SK-N-MC (cell line): Measurements from ENCODE around the gene SASH1.

Experiments
- DNase-seq: peaks from one replicate; pipeline ENCODE4 v3.0.0-alpha.2; 2011; ENCODE audit warnings: low read depth, low spot score
- H3K27ac ChIP-seq: fragments of 200-600 bp; sonication (generic); 2 replicates; pipeline ENCODE4 v1.5.1; 2016; ENCODE audit warnings: mixed run types
- H3K36me3 ChIP-seq: fragments of 200-600 bp; sonication (generic); 2 replicates; pipeline ENCODE4 v1.6.1; 2017; ENCODE audit warnings: antibody characterized with exemption, low read length, mixed read lengths; ENCODE audit not compliant: insufficient read depth
- H3K4me3 ChIP-seq: fragments of 200-600 bp; sonication (generic); 2 replicates; pipeline ENCODE4 v1.5.1; 2016
- H3K9ac ChIP-seq: fragments of 200-600 bp; sonication (generic); 2 replicates; pipeline ENCODE4 v1.8.0; 2017; ENCODE audit warnings: mixed run types, mixed read lengths; ENCODE audit not compliant: insufficient read length
- H3K9me3 ChIP-seq: fragments of 200-600 bp; sonication (generic); 2 replicates; pipeline ENCODE4 v1.6.1; 2017; ENCODE audit warnings: low read depth, mild to moderate bottlenecking, antibody characterized with exemption, low read length, moderate library complexity, mixed read lengths
- EZH2 ChIP-seq: fragments of 200-600 bp; sonication (generic); IDR thresholded peaks from one replicate; pipeline ENCODE4 v1.6.1; 2017; ENCODE audit warnings: antibody characterized with exemption
- FOXP2 ChIP-seq: optimal IDR thresholded peaks from 2 replicates; pipeline ENCODE3; 2011; ENCODE audit warnings: mild to moderate bottlenecking, moderate library complexity; ENCODE audit not compliant: insufficient read depth; ENCODE audit errors: extremely low read length, control extremely low read depth
- POLR2AphosphoS5 ChIP-seq: IDR thresholded peaks from 2 replicates; pipeline ENCODE4 v1.6.1; 2012; ENCODE audit warnings: mild to moderate bottlenecking, low read depth, low read length, borderline replicate concordance

SASH1 gene

GRCh38 chr6:148340586-148341297 lies 1.9 kb upstream of the SASH1 start:
- no peak overlapping the region for H3K9ac ChIP-seq
- DNase-seq: no peak
- TF ChIP-seq POLR2AphosphoS5 (no peak), FOXP2 (no peak), EZH2 (no peak)

GRCh38 chr6:148342100-148342349 lies 613 bp upstream of the SASH1 start:
- H3K36me3 ChIP-seq: no peaks in the 10 kb centered on the region
- TF ChIP-seq FOXP2 (no peak), POLR2AphosphoS5 (no peak), EZH2 (no peak)
- DNase-seq: no peak
- peak overlapping the region; percentile 92 for H3K4me3 ChIP-seq
- H3K9me3 ChIP-seq: no peaks in the 10 kb centered on the region
- peak overlapping the region; percentile 95 for H3K9ac ChIP-seq
- peak overlapping the region; percentile 93 for H3K27ac ChIP-seq

More at GRCh38 chr6:148340586-148341297, 1.9 kb upstream of the SASH1 start:
- no peak overlapping the region for H3K4me3 ChIP-seq
- no peaks in the 10 kb centered on the region for H3K36me3 ChIP-seq
- H3K27ac ChIP-seq: no peak overlapping the region
- H3K9me3 ChIP-seq: no peaks in the 10 kb centered on the region

GRCh38 chr6:148343047-148343782 lies 577 bp downstream of the SASH1 start:
- Histone ChIP-seq H3K4me3 (peak overlapping the region; percentile 92), H3K27ac (peak overlapping the region; percentile 61; the same call in 1 of the 2 replicates), H3K36me3 (no peaks in the 10 kb centered on the region), H3K9me3 (no peaks in the 10 kb centered on the region), H3K9ac (peak overlapping the region; percentile 79)
- TF ChIP-seq EZH2: no peak
- TF ChIP-seq POLR2AphosphoS5: no peak
- TF ChIP-seq FOXP2: no peak
- no peak for DNase-seq

- no peak for TF ChIP-seq POLR2AphosphoS5
- Histone ChIP-seq H3K4me3 (peak overlapping the region; percentile 24; the same call in 1 of the 2 replicates), H3K27ac (peak overlapping the region; percentile 82), H3K9ac (no peak overlapping the region), H3K9me3 (no peaks in the 10 kb centered on the region), H3K36me3 (no peaks in the 10 kb centered on the region)
- no peak for DNase-seq
These were observed 2.5 kb downstream of the SASH1 start for GRCh38 chr6:148345176-148345575.

GRCh38 chr6:148345578-148345977 lies 2.9 kb downstream of the SASH1 start:
- no peaks in the 10 kb centered on the region for H3K9me3 ChIP-seq
- H3K27ac ChIP-seq: peak overlapping the region; percentile 82
- no peaks in the 10 kb centered on the region for H3K36me3 ChIP-seq
- no peak for DNase-seq
- TF ChIP-seq EZH2 (no peak), FOXP2 (no peak), POLR2AphosphoS5 (no peak)
- H3K9ac ChIP-seq: no peak overlapping the region
- peak overlapping the region; percentile 47; the same call in 1 of the 2 replicates for H3K4me3 ChIP-seq

- no peak overlapping the region for H3K4me3 ChIP-seq
These were observed 4.2 kb downstream of the SASH1 start for GRCh38 chr6:148346681-148347440.

GRCh38 chr6:148347441-148348054 lies 4.9 kb downstream of the SASH1 start:
- Histone ChIP-seq H3K9ac (no peak overlapping the region), H3K9me3 (no peaks in the 10 kb centered on the region), H3K4me3 (no peak overlapping the region), H3K36me3 (no peaks in the 10 kb centered on the region), H3K27ac (no peak overlapping the region)
- TF ChIP-seq POLR2AphosphoS5: no peak
- no peak for TF ChIP-seq EZH2
- TF ChIP-seq FOXP2: no peak
- no peak for DNase-seq

More at GRCh38 chr6:148346681-148347440, 4.2 kb downstream of the SASH1 start:
- Histone ChIP-seq H3K9me3 (no peaks in the 10 kb centered on the region), H3K36me3 (no peaks in the 10 kb centered on the region), H3K9ac (no peak overlapping the region), H3K27ac (peak overlapping the region; percentile 82; the same call in 1 of the 2 replicates)
- DNase-seq: no peak
- TF ChIP-seq EZH2 (no peak), FOXP2 (no peak), POLR2AphosphoS5 (no peak)

GRCh38 chr6:148348335-148348734 lies 5.7 kb downstream of the SASH1 start:
- Histone ChIP-seq H3K9ac (no peak overlapping the region), H3K36me3 (no peaks in the 10 kb centered on the region), H3K9me3 (no peaks in the 10 kb centered on the region), H3K4me3 (no peak overlapping the region), H3K27ac (no peak overlapping the region)
- TF ChIP-seq FOXP2 (no peak), POLR2AphosphoS5 (no peak), EZH2 (no peak)
- no peak for DNase-seq
